Neural cell (in vitro differentiated cells): ENCODE results near the gene MED16. TPM values are rescaled to one million over a fixed set of nuclear protein-coding genes. Genes with fewer than 3 reads are reported as not detected.

ENCODE experiments used
- H2AFZ ChIP-seq: fragments of 200-600, 300-800 bp; sonication (generic), shearing (Covaris generic); 2 replicates; pipeline ENCODE4 v1.6.0; 2014; ENCODE audit warnings: low read depth, mild to moderate bottlenecking, antibody characterized with exemption, low read length, moderate library complexity
- H3F3A ChIP-seq: fragments of 200-600 bp; shearing (Covaris generic); 2 replicates; pipeline ENCODE4 v1.6.1; 2016; ENCODE audit warnings: mild to moderate bottlenecking, moderate library complexity, mixed read lengths, antibody characterized with exemption, low read length; ENCODE audit not compliant: insufficient read depth, poor library complexity, severe bottlenecking
- H3K27ac ChIP-seq: fragments of 200-600, 300-800 bp; sonication (generic), shearing (Covaris generic); 2 replicates; pipeline ENCODE4 v1.5.1; 2014; ENCODE audit warnings: mild to moderate bottlenecking, low read length, moderate library complexity
- H3K27me3 ChIP-seq: fragments of 300-800, 200-600 bp; sonication (generic), shearing (Covaris generic); 2 replicates; pipeline ENCODE4 v1.6.0; 2014; ENCODE audit warnings: mild to moderate bottlenecking, low read depth, low read length, moderate library complexity; ENCODE audit not compliant: insufficient read depth
- H3K36me3 ChIP-seq: fragments of 300-800, 200-600 bp; sonication (generic), shearing (Covaris generic); 2 replicates; pipeline ENCODE4 v1.5.1; 2014; ENCODE audit warnings: mild to moderate bottlenecking, antibody characterized with exemption, low read length, moderate library complexity; ENCODE audit not compliant: insufficient read depth
- H3K4me2 ChIP-seq: fragments of 300-800, 200-600 bp; sonication (generic), shearing (Covaris generic); 2 replicates; pipeline ENCODE4 v1.6.0; 2014; ENCODE audit warnings: mild to moderate bottlenecking, low read length
- H3K4me3 ChIP-seq: fragments of 300-800, 200-600 bp; sonication (generic), shearing (Covaris generic); 2 replicates; pipeline ENCODE4 v1.5.1; 2014; ENCODE audit warnings: mild to moderate bottlenecking, low read length, moderate library complexity
- H3K79me2 ChIP-seq: fragments of 200-600 bp; shearing (Covaris generic); replicated peaks from 2 replicates; pipeline ENCODE4 v1.6.0; 2014; ENCODE audit warnings: mild to moderate bottlenecking, low read length, moderate library complexity; ENCODE audit not compliant: insufficient read depth
- H3K9ac ChIP-seq: fragments of 300-800, 200-600 bp; sonication (generic), shearing (Covaris generic); 2 replicates; pipeline ENCODE4 v1.6.1; 2016; ENCODE audit warnings: mild to moderate bottlenecking, low read length, mixed read lengths
- H3K9me2 ChIP-seq: fragments of 200-600 bp; shearing (Covaris generic); 2 replicates; pipeline ENCODE4 v1.6.1; 2016; ENCODE audit warnings: mild to moderate bottlenecking, low read length, mixed read lengths; ENCODE audit not compliant: insufficient read depth
- H3K9me3 ChIP-seq: fragments of 200-600, 300-800 bp; sonication (generic), shearing (Covaris generic); 2 replicates; pipeline ENCODE4 v1.6.1; 2016; ENCODE audit warnings: mild to moderate bottlenecking, mixed run types, low read length, moderate library complexity, mixed read lengths
- H4K20me1 ChIP-seq: fragments of 200-600 bp; shearing (Covaris generic); 2 replicates; pipeline ENCODE4 v1.6.1; 2016; ENCODE audit warnings: mild to moderate bottlenecking, mixed run types; ENCODE audit not compliant: insufficient read depth
- EP300 ChIP-seq: fragments of 450-650 bp; conservative IDR thresholded peaks from 2 replicates; pipeline ENCODE4 v1.6.1; 2014; ENCODE audit warnings: antibody characterized with exemption, mild to moderate bottlenecking, moderate library complexity; ENCODE audit not compliant: poor library complexity, severe bottlenecking
- EZH2 ChIP-seq: fragments of 200-600, 300-800 bp; shearing (Covaris generic), sonication (generic); IDR thresholded peaks from 2 replicates; pipeline ENCODE4 v1.6.1; 2014; ENCODE audit warnings: antibody characterized with exemption, low read length, borderline replicate concordance, mild to moderate bottlenecking; ENCODE audit not compliant: insufficient read depth, poor library complexity, severe bottlenecking
- MXI1 ChIP-seq: fragments of 450-650 bp; conservative IDR thresholded peaks from 2 replicates; pipeline ENCODE4 v1.6.1; 2014; ENCODE audit warnings: antibody characterized with exemption, mild to moderate bottlenecking; ENCODE audit not compliant: poor library complexity, severe bottlenecking
- POLR2AphosphoS5 ChIP-seq: IDR thresholded peaks from 2 replicates; pipeline ENCODE4 v1.6.1; 2012
- RAD21 ChIP-seq: fragments of 450-650 bp; conservative IDR thresholded peaks from 2 replicates; pipeline ENCODE4 v1.6.1; 2014; ENCODE audit warnings: antibody characterized with exemption, mild to moderate bottlenecking, moderate library complexity
- REST ChIP-seq: IDR thresholded peaks from 2 replicates; pipeline ENCODE4 v1.6.1; 2012; ENCODE audit warnings: borderline replicate concordance
- SMC3 ChIP-seq: fragments of 450-650 bp; conservative IDR thresholded peaks from 2 replicates; pipeline ENCODE4 v1.6.1; 2014; ENCODE audit warnings: antibody characterized with exemption, mild to moderate bottlenecking, moderate library complexity; ENCODE audit not compliant: poor library complexity
- TAF1 ChIP-seq: IDR thresholded peaks from 2 replicates; pipeline ENCODE4 v1.6.1; 2012; ENCODE audit warnings: low read depth
- polyA plus RNA-seq: library from polyadenylated mRNA; depleted of rRNA; stranded (reverse); fragments of >200 nt; gene quantifications from 2 replicates; pipeline ENCODE4 v1.2.3, GENCODE V29; 2014
- TF ChIP-seq, protein P1 (sequence below): fragments of 450-650 bp; IDR thresholded peaks from 2 replicates; pipeline ENCODE4 v1.5.1; 2014; ENCODE audit warnings: antibody characterized with exemption, mild to moderate bottlenecking, moderate library complexity; ENCODE audit not compliant: poor library complexity, severe bottlenecking

Gene MED16
- polyA plus RNA-seq, 1 donor from 2014 or later: 13.3 TPM

DNA sequence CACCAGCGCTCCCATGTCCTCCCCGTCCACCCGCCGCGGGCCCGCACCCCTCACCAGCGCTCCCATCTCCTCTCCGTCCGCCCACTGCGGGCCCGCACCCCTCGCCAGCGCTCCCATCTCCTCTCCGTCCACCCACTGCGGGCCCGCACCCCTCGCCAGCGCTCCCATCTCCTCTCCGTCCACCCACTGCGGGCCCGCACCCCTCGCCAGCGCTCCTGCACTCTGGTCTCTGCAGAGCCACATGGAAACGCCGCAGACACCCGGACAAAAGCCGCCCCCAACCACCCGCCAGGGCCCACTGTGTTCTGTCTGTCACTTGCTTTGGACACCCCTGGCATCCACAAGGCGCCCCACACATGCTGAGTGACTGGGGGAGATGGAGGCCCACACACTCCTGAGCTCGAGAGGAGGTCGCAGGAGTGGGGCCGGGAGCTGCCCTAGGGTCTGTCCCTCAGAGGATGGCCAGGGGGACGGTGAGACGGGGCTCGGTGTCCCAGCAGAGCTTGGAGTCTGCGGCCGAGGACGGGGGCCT is 26.2 kb downstream of the MED16 start:
- Histone ChIP-seq H3K9me2 (no peaks in the 10 kb centered on the region), H3K27ac (no peak overlapping the region), H3K4me3 (no peak overlapping the region), H4K20me1 (no peaks in the 10 kb centered on the region), H3K9me3 (no peaks in the 10 kb centered on the region), H2AFZ (no peak overlapping the region), H3K27me3 (peaks cover 3% of the 10 kb centered on the region), H3F3A (no peaks in the 10 kb centered on the region), H3K36me3 (no peaks in the 10 kb centered on the region), H3K9ac (no peak overlapping the region), H3K4me2 (no peak overlapping the region), H3K79me2 (no peaks in the 10 kb centered on the region)
- TF ChIP-seq REST: no peak
- TF ChIP-seq, protein P1, sequence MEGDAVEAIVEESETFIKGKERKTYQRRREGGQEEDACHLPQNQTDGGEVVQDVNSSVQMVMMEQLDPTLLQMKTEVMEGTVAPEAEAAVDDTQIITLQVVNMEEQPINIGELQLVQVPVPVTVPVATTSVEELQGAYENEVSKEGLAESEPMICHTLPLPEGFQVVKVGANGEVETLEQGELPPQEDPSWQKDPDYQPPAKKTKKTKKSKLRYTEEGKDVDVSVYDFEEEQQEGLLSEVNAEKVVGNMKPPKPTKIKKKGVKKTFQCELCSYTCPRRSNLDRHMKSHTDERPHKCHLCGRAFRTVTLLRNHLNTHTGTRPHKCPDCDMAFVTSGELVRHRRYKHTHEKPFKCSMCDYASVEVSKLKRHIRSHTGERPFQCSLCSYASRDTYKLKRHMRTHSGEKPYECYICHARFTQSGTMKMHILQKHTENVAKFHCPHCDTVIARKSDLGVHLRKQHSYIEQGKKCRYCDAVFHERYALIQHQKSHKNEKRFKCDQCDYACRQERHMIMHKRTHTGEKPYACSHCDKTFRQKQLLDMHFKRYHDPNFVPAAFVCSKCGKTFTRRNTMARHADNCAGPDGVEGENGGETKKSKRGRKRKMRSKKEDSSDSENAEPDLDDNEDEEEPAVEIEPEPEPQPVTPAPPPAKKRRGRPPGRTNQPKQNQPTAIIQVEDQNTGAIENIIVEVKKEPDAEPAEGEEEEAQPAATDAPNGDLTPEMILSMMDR: no peak
- no peak for TF ChIP-seq POLR2AphosphoS5
- TF ChIP-seq EZH2: no peak
- TF ChIP-seq RAD21: no peak
- TF ChIP-seq TAF1: no peak
- TF ChIP-seq EP300: no peak
- TF ChIP-seq SMC3: no peak
- no peak for TF ChIP-seq MXI1

GRCh38 chr19:863315-863620 is 29.7 kb downstream of the MED16 start:
- Histone ChIP-seq H3K27me3 (peaks cover 34% of the 10 kb centered on the region), H3K9me3 (no peaks in the 10 kb centered on the region), H2AFZ (no peak overlapping the region), H3K9me2 (no peaks in the 10 kb centered on the region), H3K36me3 (no peaks in the 10 kb centered on the region), H3K4me2 (no peak overlapping the region), H3K27ac (no peak overlapping the region), H3K9ac (no peak overlapping the region), H4K20me1 (no peaks in the 10 kb centered on the region), H3K4me3 (no peak overlapping the region), H3K79me2 (no peaks in the 10 kb centered on the region), H3F3A (no peaks in the 10 kb centered on the region)
- no peak for TF ChIP-seq RAD21
- TF ChIP-seq, protein P1: no peak
- no peak for TF ChIP-seq TAF1
- no peak for TF ChIP-seq EP300
- no peak for TF ChIP-seq EZH2
- TF ChIP-seq SMC3: no peak
- no peak for TF ChIP-seq MXI1
- TF ChIP-seq REST: no peak
- TF ChIP-seq POLR2AphosphoS5: no peak
